Neural progenitor cell (in vitro differentiated cells): ENCODE data around the gene EVL.

Experiments used
- EZH2 ChIP-seq: fragments of 200-600 bp; sonication (generic); IDR thresholded peaks from 2 replicates; pipeline ENCODE4 v1.6.1; 2017; ENCODE audit warnings: antibody characterized with exemption, mild to moderate bottlenecking, moderate library complexity
- EZH2phosphoT487 ChIP-seq: fragments of 200-600 bp; sonication (generic); IDR thresholded peaks from 2 replicates; pipeline ENCODE4 v1.6.1; 2017; ENCODE audit warnings: antibody characterized with exemption
- TF ChIP-seq, protein P1 (sequence below): fragments of 200-600 bp; sonication (generic); IDR thresholded peaks from 2 replicates; pipeline ENCODE4 v1.5.1; 2017; ENCODE audit warnings: antibody characterized with exemption, mild to moderate bottlenecking

DNA sequence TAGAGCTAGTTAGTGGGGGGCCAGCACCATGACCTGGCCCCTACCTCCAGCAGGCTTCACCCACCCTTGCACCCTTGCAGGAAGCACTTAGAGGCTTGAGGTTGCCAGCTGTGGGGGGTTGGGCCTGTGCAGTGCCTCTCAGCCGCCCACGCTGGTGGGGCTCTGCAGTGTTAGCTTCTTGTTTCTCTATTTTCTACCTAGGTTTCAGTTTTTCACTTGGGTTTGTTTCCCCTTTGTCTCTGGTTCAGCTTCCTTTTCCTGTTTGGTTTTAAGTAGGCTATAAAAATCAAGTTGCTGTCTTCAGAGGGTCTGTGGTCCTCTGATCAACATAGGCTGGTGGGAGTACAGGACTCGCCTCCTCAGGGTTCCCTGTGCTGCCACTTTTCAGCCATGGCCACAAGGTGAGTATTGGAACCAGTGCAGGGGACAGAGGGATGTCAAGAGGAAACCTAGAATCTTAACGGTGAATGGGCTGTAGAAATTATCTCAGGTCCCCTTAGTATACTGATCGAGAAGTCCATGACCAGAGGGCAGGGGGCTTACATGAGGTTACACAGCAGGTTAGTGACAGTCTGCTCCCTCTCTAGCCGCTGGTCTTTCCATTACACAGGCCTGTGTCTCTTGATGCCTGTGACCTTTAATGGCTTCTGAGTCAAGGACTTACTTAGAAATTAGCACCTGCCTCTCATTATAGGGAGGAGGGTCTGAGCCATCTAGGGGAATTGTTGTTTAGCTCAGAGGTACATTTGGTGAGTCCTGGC is at the start of gene EVL:
- TF ChIP-seq, protein P1, sequence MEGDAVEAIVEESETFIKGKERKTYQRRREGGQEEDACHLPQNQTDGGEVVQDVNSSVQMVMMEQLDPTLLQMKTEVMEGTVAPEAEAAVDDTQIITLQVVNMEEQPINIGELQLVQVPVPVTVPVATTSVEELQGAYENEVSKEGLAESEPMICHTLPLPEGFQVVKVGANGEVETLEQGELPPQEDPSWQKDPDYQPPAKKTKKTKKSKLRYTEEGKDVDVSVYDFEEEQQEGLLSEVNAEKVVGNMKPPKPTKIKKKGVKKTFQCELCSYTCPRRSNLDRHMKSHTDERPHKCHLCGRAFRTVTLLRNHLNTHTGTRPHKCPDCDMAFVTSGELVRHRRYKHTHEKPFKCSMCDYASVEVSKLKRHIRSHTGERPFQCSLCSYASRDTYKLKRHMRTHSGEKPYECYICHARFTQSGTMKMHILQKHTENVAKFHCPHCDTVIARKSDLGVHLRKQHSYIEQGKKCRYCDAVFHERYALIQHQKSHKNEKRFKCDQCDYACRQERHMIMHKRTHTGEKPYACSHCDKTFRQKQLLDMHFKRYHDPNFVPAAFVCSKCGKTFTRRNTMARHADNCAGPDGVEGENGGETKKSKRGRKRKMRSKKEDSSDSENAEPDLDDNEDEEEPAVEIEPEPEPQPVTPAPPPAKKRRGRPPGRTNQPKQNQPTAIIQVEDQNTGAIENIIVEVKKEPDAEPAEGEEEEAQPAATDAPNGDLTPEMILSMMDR, result no peak
- TF ChIP-seq EZH2 (no peak), EZH2phosphoT487 (no peak)
